Hematopoietic multipotent progenitor cell treated with erythropoietin and hydrocortisone succinate and interleukin-3 and kit ligand, for 6 days (in vitro differentiated cells): ENCODE data around the gene ACSM3.

ENCODE experiments used
- DNase-seq: peaks from one replicate; pipeline ENCODE4 v3.0.0-alpha.2; 2015

The ACSM3 gene

DNA sequence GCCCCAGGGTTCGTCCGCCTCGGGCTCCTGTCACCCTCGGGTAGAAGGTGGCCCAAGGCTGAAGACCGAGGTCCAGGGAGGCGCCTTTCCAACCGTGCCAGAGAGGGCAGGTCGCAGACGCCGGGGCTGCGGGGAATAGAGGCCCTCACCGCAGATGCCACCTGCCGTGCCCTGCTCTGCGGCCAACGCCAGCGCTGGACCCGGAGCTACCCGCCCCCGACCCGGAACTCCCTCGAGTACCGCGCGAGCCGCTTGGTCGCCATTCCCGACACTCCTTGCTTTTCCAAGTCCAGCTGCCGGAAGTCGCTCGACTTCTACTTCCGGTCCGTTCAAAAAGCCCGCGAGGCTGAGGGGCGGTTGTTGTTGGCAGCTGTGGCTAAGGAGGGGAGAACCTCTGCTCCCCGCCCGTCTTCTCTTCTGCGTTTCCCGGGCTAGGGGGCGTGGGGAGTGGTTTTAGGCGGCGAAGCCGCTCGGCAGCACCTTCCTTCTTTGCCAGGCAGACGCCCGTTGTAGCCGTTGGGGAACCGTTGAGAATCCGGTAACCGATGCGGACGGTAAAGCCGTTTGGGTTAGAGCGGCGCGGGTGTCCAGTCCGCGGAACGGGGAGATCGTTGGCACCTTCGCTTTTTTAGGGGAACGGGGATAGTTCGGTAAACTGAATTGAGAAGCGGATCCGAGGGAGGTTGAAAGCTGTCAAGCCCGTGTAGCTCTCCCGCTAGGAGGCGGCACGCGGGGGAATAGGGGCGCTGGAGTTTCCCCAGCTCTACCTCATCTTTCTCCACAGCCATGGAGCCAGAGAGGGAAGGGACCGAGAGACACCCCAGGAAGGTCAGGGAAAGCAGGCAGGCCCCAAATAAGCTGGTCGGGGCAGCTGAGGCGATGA is 42.6 kb downstream of the ACSM3 start, which contains the start of the genes ERI2 and REXO5:
Gene ERI2 (minus strand): TSS at position 305 of the 883 bp plus-strand sequence. CDS start 42 bp downstream, at position 263.
Gene REXO5 (plus strand): TSS at position 360 of the 883 bp plus-strand sequence. CDS start 427 bp downstream, at position 787.
- peak; percentile 98 for DNase-seq

DNA sequence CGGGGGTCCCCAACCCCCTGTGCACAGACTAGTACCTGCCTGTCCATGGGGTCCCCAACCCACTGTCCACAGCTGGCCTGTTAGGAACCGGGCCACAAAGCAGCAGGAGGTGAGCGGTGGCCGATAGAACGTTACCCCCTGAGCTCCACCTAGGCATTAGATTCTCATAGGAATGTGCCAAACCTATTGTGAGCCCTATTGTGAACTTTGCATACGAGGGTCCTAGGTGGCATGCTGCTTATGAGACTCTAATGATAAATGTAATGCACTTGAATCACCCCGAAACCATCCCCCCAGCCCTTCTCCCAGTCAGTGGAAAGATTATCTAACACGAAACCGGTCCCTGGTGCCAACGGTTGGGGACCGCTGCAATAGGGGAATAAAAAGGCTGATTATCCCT is 44.0 kb downstream of the ACSM3 start:
- peak; percentile 54 for DNase-seq

- no peak for DNase-seq
Observed at GRCh38 chr16:20811889-20812439, 48.1 kb downstream of the ACSM3 start.

- no peak for DNase-seq
Observed at GRCh38 chr16:20812510-20812909, 48.7 kb downstream of the ACSM3 start.

- peak; percentile 77 for DNase-seq
Observed at GRCh38 chr16:20814784-20815183, 51.0 kb downstream of the ACSM3 start.

GRCh38 chr16:20818929-20819585 is 55.2 kb downstream of the ACSM3 start:
- DNase-seq, result no peak

DNA sequence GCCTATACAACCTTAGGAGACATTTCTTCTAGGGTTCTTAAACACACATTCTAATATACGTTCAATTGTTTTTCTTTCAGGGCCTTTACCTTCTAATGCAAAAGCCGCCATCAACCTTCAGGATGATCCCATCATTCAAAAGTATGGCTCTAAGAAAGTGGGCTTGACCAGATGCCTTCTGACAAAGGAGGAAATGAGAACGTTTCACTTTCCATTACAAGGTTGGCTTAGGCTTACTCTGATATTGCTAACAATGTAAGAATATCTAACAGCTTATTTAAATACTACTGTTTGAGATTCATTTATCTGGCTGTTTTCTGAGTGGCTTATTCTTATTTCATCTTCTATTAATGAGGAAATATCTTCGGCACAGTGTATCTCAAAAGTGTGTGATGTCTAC is 57.9 kb downstream of the ACSM3 start:
- no peak for DNase-seq

DNA sequence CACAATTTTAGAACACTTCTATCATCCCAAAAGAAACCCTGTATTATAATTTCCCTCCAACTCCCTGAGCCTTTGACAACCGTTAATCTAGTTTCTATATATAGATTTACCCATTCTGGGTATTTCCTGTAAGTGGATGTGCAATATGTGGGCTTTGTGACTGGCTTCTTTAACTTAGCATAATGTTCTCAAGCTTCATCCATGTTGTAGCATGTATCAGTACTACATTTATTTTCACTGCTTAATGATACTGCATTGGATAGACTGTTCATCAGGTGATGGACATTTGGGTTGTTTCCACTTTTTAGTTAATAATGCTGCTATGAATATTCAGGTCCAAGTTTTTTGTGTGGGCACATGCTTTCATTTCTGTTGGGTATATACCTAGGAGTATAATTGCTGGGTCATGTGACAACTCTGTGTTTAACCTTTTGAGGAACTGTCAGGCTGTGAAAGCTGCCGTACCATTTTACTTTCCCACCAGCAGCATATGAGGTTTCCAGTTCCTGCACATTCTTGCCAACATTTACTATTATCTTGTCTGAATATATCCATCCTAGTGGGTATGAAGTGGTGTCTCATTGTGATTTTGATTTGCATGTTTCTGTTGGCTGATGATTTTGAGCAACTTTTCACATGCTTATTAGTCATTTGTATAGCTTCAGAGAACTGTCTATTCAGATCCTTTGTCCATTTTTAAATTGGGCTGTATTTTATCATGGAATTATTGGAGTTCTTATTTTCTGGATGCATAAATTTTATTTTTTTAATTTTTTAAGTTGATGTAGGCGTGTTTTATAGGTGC is 58.9 kb downstream of the ACSM3 start:
- DNase-seq, result peak; percentile 30

- DNase-seq, result peak; percentile 93
Observed at GRCh38 chr16:20826039-20826566, 62.3 kb downstream of the ACSM3 start.

DNA sequence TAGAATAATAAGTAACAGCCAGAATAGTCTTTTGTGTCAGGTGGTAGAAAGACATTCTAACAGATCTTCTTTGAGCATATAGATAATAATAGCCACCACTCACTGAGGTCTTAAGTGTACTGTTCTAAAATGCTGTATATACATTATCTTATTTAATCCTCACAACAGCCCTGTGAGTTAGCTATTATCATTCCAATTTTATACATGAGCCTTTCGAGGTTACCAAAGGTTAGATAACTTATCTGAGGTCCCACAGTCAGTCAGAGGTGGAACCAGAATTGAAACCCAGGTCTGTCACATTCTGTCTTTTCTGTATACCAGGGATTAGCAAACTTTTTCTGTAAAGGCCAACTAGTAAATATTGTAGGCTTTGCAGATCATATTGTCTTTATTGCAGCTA is 65.7 kb downstream of the ACSM3 start:
- DNase-seq, result peak; percentile 69

- no peak for DNase-seq
Observed at GRCh38 chr16:20830372-20830771, 66.6 kb downstream of the ACSM3 start.

GRCh38 chr16:20833086-20833485 is 69.3 kb downstream of the ACSM3 start:
- no peak for DNase-seq

- DNase-seq, result no peak
Observed at GRCh38 chr16:20838240-20838639, 74.4 kb downstream of the ACSM3 start.

DNA sequence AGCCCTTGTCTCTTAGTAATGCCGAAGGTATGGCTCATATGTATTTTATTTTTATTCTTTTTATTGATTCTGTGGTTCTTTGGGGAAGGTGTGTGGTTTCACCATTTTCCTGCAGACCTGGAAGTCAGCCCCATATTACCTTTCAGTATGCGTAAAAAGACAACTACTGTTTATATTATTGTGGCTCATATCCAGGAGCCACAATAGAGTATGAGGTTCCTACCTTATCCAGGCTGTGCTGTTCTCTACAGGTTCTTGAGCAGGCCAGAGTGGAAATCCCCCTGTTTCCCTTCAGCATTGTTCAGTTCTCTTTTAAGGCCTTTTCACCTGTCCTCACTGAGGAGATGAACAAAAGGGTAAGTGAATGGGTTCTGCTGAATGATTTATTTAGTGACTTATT is 75.7 kb downstream of the ACSM3 start:
- DNase-seq, result no peak

GRCh38 chr16:20844054-20844453 is 80.2 kb downstream of the ACSM3 start:
- no peak for DNase-seq

- DNase-seq, result peak; percentile 54
Observed at GRCh38 chr16:20844588-20844987, 80.8 kb downstream of the ACSM3 start.

DNA sequence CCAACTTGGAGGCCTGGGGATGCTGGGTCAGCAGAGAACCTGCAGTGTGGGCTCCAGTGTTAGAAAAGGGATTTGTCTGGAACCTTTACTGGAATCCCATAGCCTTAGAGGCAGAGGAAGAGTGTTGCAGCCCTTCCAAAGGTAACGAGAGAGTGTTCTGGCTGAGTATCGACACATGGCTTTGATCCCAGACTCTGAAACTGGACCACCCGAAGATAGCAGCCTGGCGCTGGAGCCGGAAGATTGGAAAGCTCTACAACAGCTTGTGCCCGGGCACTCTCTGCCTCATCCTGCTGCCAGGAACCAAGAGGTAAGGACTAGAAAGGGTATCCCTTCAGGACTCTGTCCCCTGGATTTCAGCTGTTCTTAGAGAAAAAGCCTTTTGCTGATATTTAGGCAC is 82.2 kb downstream of the ACSM3 start:
- no peak for DNase-seq

- DNase-seq, result no peak
Observed at GRCh38 chr16:20846551-20846950, 82.7 kb downstream of the ACSM3 start.
